Measurements from ENCODE around the gene RCOR3.
"Not testable (repeated sequence)": the region's sequence is repeated elsewhere in the genome, so short reads cannot be mapped to it uniquely, and the experiment has no call there.

The RCOR3 gene

GRCh38 chr1:211260141-211261107 lies 1.3 kb downstream of the RCOR3 start:
- peak; percentile 86 for DNase-seq

GRCh38 chr1:211261229-211261628 lies 2.1 kb downstream of the RCOR3 start:
- DNase-seq = no peak

- DNase-seq = not testable (repeated sequence)
Observed at GRCh38 chr1:211263022-211263421, 3.9 kb downstream of the RCOR3 start.

- no peak for DNase-seq
Observed at GRCh38 chr1:211267204-211267857, 8.2 kb downstream of the RCOR3 start.

- no peak for DNase-seq
Observed at GRCh38 chr1:211279340-211279739, 20.2 kb downstream of the RCOR3 start.

- DNase-seq = no peak
Observed at GRCh38 chr1:211280910-211281309, 21.7 kb downstream of the RCOR3 start.

GRCh38 chr1:211281320-211282022 lies 22.3 kb downstream of the RCOR3 start:
- no peak for DNase-seq

- no peak for DNase-seq
Observed at GRCh38 chr1:211282023-211282373, 22.8 kb downstream of the RCOR3 start.

GRCh38 chr1:211285196-211285595 lies 26.0 kb downstream of the RCOR3 start:
- no peak for DNase-seq

GRCh38 chr1:211287218-211287617 lies 28.1 kb downstream of the RCOR3 start:
- DNase-seq = no peak

GRCh38 chr1:211292411-211292810 lies 33.2 kb downstream of the RCOR3 start:
- no peak for DNase-seq

- DNase-seq = no peak
Observed at GRCh38 chr1:211296396-211296795, 37.2 kb downstream of the RCOR3 start.

- no peak for DNase-seq
Observed at GRCh38 chr1:211305044-211305443, 45.9 kb downstream of the RCOR3 start.

GRCh38 chr1:211309617-211310016 lies 50.5 kb downstream of the RCOR3 start:
- no peak for DNase-seq

- DNase-seq = no peak
Observed at GRCh38 chr1:211313392-211313791, 54.2 kb downstream of the RCOR3 start.

- DNase-seq = no peak
Observed at GRCh38 chr1:211318576-211319280, 59.6 kb downstream of the RCOR3 start.

- no peak for DNase-seq
Observed at GRCh38 chr1:211319892-211320291, 60.7 kb downstream of the RCOR3 start.

- no peak for DNase-seq
Observed at GRCh38 chr1:211320980-211321379, 61.8 kb downstream of the RCOR3 start.

- not testable (repeated sequence) for DNase-seq
Observed at GRCh38 chr1:211321646-211322045, 62.5 kb downstream of the RCOR3 start.

GRCh38 chr1:211323156-211324063 lies 64.2 kb downstream of the RCOR3 start:
- DNase-seq = peak; percentile 58

GRCh38 chr1:211324992-211325775 lies 66.0 kb downstream of the RCOR3 start:
- DNase-seq = no peak

Data from NCI-H1105 (cell line).